HUDEP-2 (cell line): Measurements from ENCODE around the gene DCDC2B.

Experiments
- DNase-seq, 76 experiments: peaks; one replicate each; lab custom pipeline; 2025; ENCODE audit not compliant: unreplicated experiment in 76 of 76; lab: John Stamatoyannopoulos, UW

Gene DCDC2B

GRCh38 chr1:32221980-32222755 lies 13.3 kb downstream of the DCDC2B start, which contains the start of the genes EIF3I and TMEM234:
Gene EIF3I (plus strand): TSS chr1:32222407. CDS start chr1:32222442, 35 bp downstream.
Gene TMEM234 (minus strand): TSS chr1:32222353. CDS start chr1:32222322, 31 bp downstream.
- peak in 73 of 76 experiments; percentile 24 to 89 (median 76) for DNase-seq

- DNase-seq: no peak
Measured at GRCh38 chr1:32223683-32224082, 14.8 kb downstream of the DCDC2B start.

- DNase-seq: no peak
Measured at GRCh38 chr1:32224285-32224684, 15.4 kb downstream of the DCDC2B start.

GRCh38 chr1:32228771-32229170 lies 19.9 kb downstream of the DCDC2B start:
- DNase-seq: no peak

GRCh38 chr1:32231843-32232432 lies 23.0 kb downstream of the DCDC2B start:
- no peak for DNase-seq

- DNase-seq: no peak
Measured at GRCh38 chr1:32232558-32233304, 23.8 kb downstream of the DCDC2B start.

- no peak for DNase-seq
Measured at GRCh38 chr1:32234792-32235191, 25.9 kb downstream of the DCDC2B start.

- no peak for DNase-seq
Measured at GRCh38 chr1:32239337-32239736, 30.4 kb downstream of the DCDC2B start.

GRCh38 chr1:32239790-32240139 lies 30.9 kb downstream of the DCDC2B start:
- DNase-seq: no peak

GRCh38 chr1:32240140-32240951 lies 31.5 kb downstream of the DCDC2B start:
- DNase-seq: peak in 41 of 76 experiments; percentile 11 to 61 (median 32)

GRCh38 chr1:32241001-32241763 lies 32.3 kb downstream of the DCDC2B start:
- DNase-seq: peak in 5 of 76 experiments; percentile 3 to 31 (median 9)

- peak in 2 of 76 experiments; percentile 6 to 8 for DNase-seq
Measured at GRCh38 chr1:32242341-32242851, 33.5 kb downstream of the DCDC2B start.

- no peak for DNase-seq
Measured at GRCh38 chr1:32246888-32247273, 38.0 kb downstream of the DCDC2B start, which contains the start of gene FAM167B. Gene FAM167B (plus strand): TSS chr1:32247222. CDS start chr1:32247422, 200 bp downstream.

GRCh38 chr1:32247452-32247851 lies 38.6 kb downstream of the DCDC2B start:
- no peak for DNase-seq

- DNase-seq: peak in 67 of 76 experiments; percentile 13 to 81 (median 57)
Measured at GRCh38 chr1:32247983-32248889, 39.3 kb downstream of the DCDC2B start.

GRCh38 chr1:32249831-32250525 lies 41.1 kb downstream of the DCDC2B start:
- no peak for DNase-seq

- DNase-seq: no peak
Measured at GRCh38 chr1:32250893-32251716, 42.2 kb downstream of the DCDC2B start, which contains the start of gene LCK. Gene LCK (plus strand): TSS chr1:32251265. CDS start chr1:32274330, 23,065 bp downstream.
